Measurements from ENCODE around the gene COX5B.
A peak's percentile ranks its signal among the peaks of the same experiment; 100 is the strongest.

Gene COX5B

DNA sequence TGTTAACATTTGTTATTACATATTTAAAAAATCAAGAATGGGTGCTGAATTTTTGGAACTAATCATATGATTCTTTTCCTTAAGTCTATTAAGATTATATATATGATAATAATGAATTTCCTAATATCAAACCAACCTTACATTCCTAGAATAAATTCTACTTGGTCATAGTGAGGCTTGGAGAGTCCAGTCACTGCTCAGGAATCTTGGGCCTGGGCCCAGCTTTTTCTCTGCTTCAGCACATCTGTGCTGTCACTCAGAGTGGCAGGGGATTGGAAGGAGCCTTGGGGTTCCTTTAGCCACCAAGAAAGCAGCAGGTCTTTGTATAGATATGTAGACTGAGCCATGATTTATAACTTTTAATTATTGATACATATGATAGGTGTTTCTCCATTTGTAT is 47.6 kb downstream of the COX5B start:
- no peaks in the 10 kb centered on the region for H3K27me3 ChIP-seq (ENCODE audit: insufficient read depth, poor library complexity, severe bottlenecking)
- no peak overlapping the region for H3K4me3 ChIP-seq (replicated peaks; ENCODE audit: insufficient read depth, low read length)
- DNase-seq (ENCODE audit: low read depth in 1 of 2, low spot score in 1 of 2), result no peak
- H3K27ac ChIP-seq (replicated peaks), result no peak overlapping the region
- TF ChIP-seq SPI1 (IDR thresholded peaks at IDR 0.05; ENCODE audit: borderline replicate concordance, low read depth), result no peak
- TF ChIP-seq POLR2AphosphoS5 (IDR thresholded peaks at IDR 0.05; ENCODE audit: low read depth), result no peak
- no peak for TF ChIP-seq REST (IDR thresholded peaks at IDR 0.05; ENCODE audit: insufficient replicate concordance, low read depth)
- no peak for TF ChIP-seq GABPA (IDR thresholded peaks at IDR 0.05; ENCODE audit: low read depth)
- no peak for TF ChIP-seq CTCF (IDR thresholded peaks at IDR 0.05; ENCODE audit: insufficient read depth, low read length)

DNA sequence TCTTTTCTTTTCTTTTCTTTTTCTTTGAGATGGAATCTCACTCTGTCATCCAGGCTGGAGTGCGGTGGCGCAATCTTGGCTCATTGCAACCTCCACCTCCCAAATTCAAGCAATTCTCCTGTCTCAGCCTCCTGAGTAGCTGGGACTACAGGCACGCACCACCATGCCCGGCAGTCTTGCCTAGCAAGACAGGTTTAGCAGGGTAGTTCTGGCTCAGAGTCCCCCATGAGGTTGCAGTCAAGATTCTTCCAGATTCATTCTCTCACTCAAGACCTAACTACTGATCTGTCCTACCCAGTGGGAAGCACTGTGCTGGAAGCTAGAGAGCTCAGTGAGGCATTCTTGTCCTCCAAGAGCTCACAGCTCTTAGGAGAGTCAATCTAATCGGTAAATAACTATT is 49.9 kb downstream of the COX5B start:
- no peak for DNase-seq (ENCODE audit: low read depth in 1 of 2, low spot score in 1 of 2)
- TF ChIP-seq SPI1 (IDR thresholded peaks at IDR 0.05; ENCODE audit: borderline replicate concordance, low read depth), result no peak
- TF ChIP-seq REST (IDR thresholded peaks at IDR 0.05; ENCODE audit: insufficient replicate concordance, low read depth), result no peak
- no peak for TF ChIP-seq POLR2AphosphoS5 (IDR thresholded peaks at IDR 0.05; ENCODE audit: low read depth)
- no peak for TF ChIP-seq CTCF (IDR thresholded peaks at IDR 0.05; ENCODE audit: insufficient read depth, low read length)
- TF ChIP-seq GABPA (IDR thresholded peaks at IDR 0.05; ENCODE audit: low read depth), result no peak
- H3K27me3 ChIP-seq (ENCODE audit: insufficient read depth, poor library complexity, severe bottlenecking), result no peaks in the 10 kb centered on the region
- no peak overlapping the region for H3K4me3 ChIP-seq (replicated peaks; ENCODE audit: insufficient read depth, low read length)
- no peak overlapping the region for H3K27ac ChIP-seq (replicated peaks)

GRCh38 chr2:97697252-97698235 is 51.7 kb downstream of the COX5B start:
- DNase-seq (ENCODE audit: low read depth in 1 of 2, low spot score in 1 of 2), result peak; percentile 70 to 89
- no peak overlapping the region for H3K27ac ChIP-seq (replicated peaks)
- TF ChIP-seq CTCF (IDR thresholded peaks at IDR 0.05; ENCODE audit: insufficient read depth, low read length), result peak; percentile 71
- TF ChIP-seq REST (IDR thresholded peaks at IDR 0.05; ENCODE audit: insufficient replicate concordance, low read depth), result no peak
- no peaks in the 10 kb centered on the region for H3K27me3 ChIP-seq (ENCODE audit: insufficient read depth, poor library complexity, severe bottlenecking)
- no peak overlapping the region for H3K4me3 ChIP-seq (replicated peaks; ENCODE audit: insufficient read depth, low read length)

Data from HL-60 (cell line).